Adrenal gland (tissue), 12 donors: ENCODE data around the gene CHRDL2. TPM values are rescaled to one million over a fixed set of nuclear protein-coding genes. Genes with fewer than 3 reads are reported as not detected.
A peak's percentile ranks its signal among the peaks of the same experiment; 100 is the strongest.

Experiments used
- DNase-seq, 7 donors: peaks; one replicate each; pipeline ENCODE4 v3.0.0-alpha.2; 2019 to 2020
- H3K27ac ChIP-seq, 5 donors: fragments of 200-600 bp; sonication (generic) in 4 of 5; 1 replicate in 3 of 5; 2 replicates in 2 of 5; pipeline versions ENCODE4 v1.5.1 to v1.8.0; 2016 to 2020; ENCODE audit warnings: mild to moderate bottlenecking in 1 of 5
- H3K27me3 ChIP-seq: fragments of 200-600 bp; 2 replicates; pipeline ENCODE4 v1.8.0; 2021
- H3K36me3 ChIP-seq, 2 donors: fragments of 200-600 bp; replicated peaks in 1 of 2; 1 replicate in 1 of 2; 2 replicates in 1 of 2; pipeline versions ENCODE4 v1.5.1 to v1.8.0; 2018 to 2022
- H3K4me1 ChIP-seq, 2 donors: fragments of 200-600 bp; replicated peaks in 1 of 2; 1 replicate in 1 of 2; 2 replicates in 1 of 2; pipeline versions ENCODE4 v1.5.1 to v1.8.0; 2018 to 2021
- H3K4me3 ChIP-seq, 4 donors: fragments of 200-600 bp; sonication (generic) in 3 of 4; one replicate each; pipeline ENCODE4 v1.5.1; 2016 to 2018
- H3K9me3 ChIP-seq, 3 donors: fragments of 200-600 bp; sonication (generic) in 1 of 3; replicated peaks in 1 of 3; 1 replicate in 2 of 3; 2 replicates in 1 of 3; pipeline versions ENCODE4 v1.5.1 to v1.8.0; 2016 to 2021
- CTCF ChIP-seq, 6 experiments: fragments of 450-650 bp in 4 of 6; fragments of 200-600 bp in 2 of 6; sonication (generic) in 1 of 6; IDR thresholded peaks; 1 replicate in 5 of 6; 2 replicates in 1 of 6; pipeline versions ENCODE4 v1.5.1 to v1.8.0; 2016 to 2021; ENCODE audit warnings: antibody characterized with exemption in 6 of 6, mild to moderate bottlenecking in 2 of 6, moderate library complexity in 1 of 6
- POLR2A ChIP-seq, 2 donors: fragments of 450-650 bp; IDR thresholded peaks; one replicate each; pipeline ENCODE4 v1.6.1; 2017; ENCODE audit warnings: antibody characterized with exemption in 2 of 2, mild to moderate bottlenecking in 2 of 2, moderate library complexity in 1 of 2
- WGBS, 4 donors: extraction: QIAGEN DNeasy Blood & Tissue Kit in 2 of 4; methylation state at CpG; one replicate each; pipeline versions ENCODE4 v1.1.5 to v1.1.7; 2013 to 2017; 5-methylcytosine and 5-hydroxymethylcytosine counted together
- intact Hi-C, 2 donors: fragments of 100-400 bp; cut with DNase I; formaldehyde crosslinking; loops; one replicate each; pipeline versions ENCODE4 v1.14.1 to v1.15.0; 2022 to 2023
- polyA plus RNA-seq, 3 donors: library from polyadenylated mRNA; stranded (reverse); fragments of 200-250 nt in 2 of 3; fragments of 350-450 nt in 1 of 3; fragmentation: Illumina TruSeq in 1 of 3; extraction: RNeasy Lipid Tissue Mini Kit (QIAGEN cat#74804) in 1 of 3; gene quantifications; one replicate each; pipeline ENCODE4 v1.2.3, GENCODE V29; 2013 to 2014
- total RNA-seq, 9 donors: library from RNA; depleted of rRNA in 4 of 9; stranded (reverse); fragments of >200 nt in 4 of 9; fragments of 120-200 nt in 1 of 9; fragmentation: NEBNext Ultra II Directional in 1 of 9; extraction: Animal tissue kit (Norgen Biotek cat#: 25700) in 1 of 9; gene quantifications; one replicate each; pipeline versions ENCODE4 v1.1.0 to v1.2.4, GENCODE V29; 2013 to 2023
- donor health status: healthy with polysubstance abuse.
- donor health status: Bipolar disorder and iron deficiency.
- donor health status: DM: yes; HTN: yes; CAD: no.
- donor health status: DM: no; HTN: no; CAD: no.
- donor health status: DM: no; HTN: no; CAD: no.
- donor health status: DM: yes; HTN: yes; CAD: no.

The CHRDL2 gene
- total and polyA plus RNA-seq, 12 donors, result 0.30 to 0.95 (median 0.72) TPM; not detected in 7

GRCh38 chr11:74684661-74685060 is 46.6 kb downstream of the CHRDL2 start:
- Histone ChIP-seq H3K4me1 (peaks cover 0 to 6% of the 10 kb centered on the region in 2 donors), H3K27ac (no peak overlapping the region), H3K4me3 (no peak overlapping the region), H3K36me3 (no peaks in the 10 kb centered on the region), H3K9me3 (no peaks in the 10 kb centered on the region), H3K27me3 (no peaks in the 10 kb centered on the region)
- 76 to 97% (median 87%) methylated on average over 1 of the region's 1 CpG for WGBS, 4 donors
- no peak for DNase-seq
- intact Hi-C loops, result no loop called here
- TF ChIP-seq CTCF (IDR thresholded peaks at IDR 0.05), result no peak
- TF ChIP-seq POLR2A (IDR thresholded peaks at IDR 0.05), result no peak

DNA sequence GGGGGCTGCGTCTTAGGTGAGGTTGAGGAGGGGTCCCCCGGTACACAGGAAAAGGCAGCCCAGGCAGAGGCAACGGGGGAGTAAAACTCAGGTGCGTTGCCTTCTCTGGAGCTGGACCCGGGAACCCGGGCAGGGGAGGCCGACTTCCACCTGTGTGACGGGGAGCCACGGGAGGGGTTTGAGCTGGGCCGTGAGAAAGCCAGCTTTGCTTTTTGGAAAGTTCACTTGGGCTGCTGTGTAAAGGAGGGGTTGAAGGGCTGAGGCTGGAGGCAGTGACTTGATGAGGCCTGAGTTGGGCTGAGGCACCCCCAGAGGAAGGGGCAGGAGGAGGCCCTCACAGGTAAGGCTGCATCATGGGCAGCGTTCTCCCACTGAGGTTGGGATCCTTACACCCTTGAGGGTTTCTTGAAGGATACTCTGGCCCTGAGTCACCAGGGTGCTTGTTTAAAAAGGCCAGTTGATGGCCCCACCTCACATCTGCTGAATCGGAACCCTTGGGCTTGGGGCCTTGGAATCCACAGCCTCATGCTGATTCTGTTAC is 47.2 kb downstream of the CHRDL2 start:
- 75 to 85% (median 77%) methylated on average over 8 to 12 of the region's 12 CpGs for WGBS, 4 donors
- Histone ChIP-seq H3K9me3 (no peaks in the 10 kb centered on the region), H3K27me3 (no peaks in the 10 kb centered on the region), H3K36me3 (no peaks in the 10 kb centered on the region), H3K27ac (no peak overlapping the region), H3K4me3 (peak overlapping the region in 2 of 4 donors; percentile 22 to 74), H3K4me1 (peaks cover 0 to 6% of the 10 kb centered on the region in 2 donors)
- intact Hi-C loops, result no loop called here
- TF ChIP-seq POLR2A (IDR thresholded peaks at IDR 0.05) (no peak), CTCF (IDR thresholded peaks at IDR 0.05) (no peak)
- no peak for DNase-seq

- intact Hi-C loops, result no loop called here
- no peaks in the 10 kb centered on the region for H3K36me3 ChIP-seq
- 3 to 21% (median 4%) methylated on average over 5 to 59 of the region's 59 CpGs; no CpG with 5 or more reads in 1 of the 4 donors for WGBS, 4 donors
- H3K27me3 ChIP-seq, result no peaks in the 10 kb centered on the region
- peak in 4 of 7 donors; percentile 15 to 36 (median 22) for DNase-seq
- TF ChIP-seq POLR2A (IDR thresholded peaks at IDR 0.05), result no peak
- TF ChIP-seq CTCF (IDR thresholded peaks at IDR 0.05), result peak in 4 of 6 experiments; percentile 14 to 53 (median 28)
- peaks cover 0 to 6% of the 10 kb centered on the region in 2 donors for H3K4me1 ChIP-seq
- H3K9me3 ChIP-seq, result no peaks in the 10 kb centered on the region
- no peak overlapping the region for H3K27ac ChIP-seq
- peak overlapping the region in 2 of 4 donors; percentile 22 to 74 for H3K4me3 ChIP-seq
Observed at GRCh38 chr11:74683279-74683871, 47.9 kb downstream of the CHRDL2 start.

GRCh38 chr11:74682731-74683278 is 48.4 kb downstream of the CHRDL2 start:
- intact Hi-C loops, result no loop called here
- peak in 1 of 7 donors; percentile 5 for DNase-seq
- no peaks in the 10 kb centered on the region for H3K27me3 ChIP-seq
- no peaks in the 10 kb centered on the region for H3K9me3 ChIP-seq
- WGBS, 4 donors, result 82 to 93% (median 88%) methylated on average over 13 to 14 of the region's 14 CpGs
- H3K4me3 ChIP-seq, result peak overlapping the region in 2 of 4 donors; percentile 22 to 74
- peaks cover 0 to 6% of the 10 kb centered on the region in 2 donors for H3K4me1 ChIP-seq
- no peaks in the 10 kb centered on the region for H3K36me3 ChIP-seq
- TF ChIP-seq POLR2A (IDR thresholded peaks at IDR 0.05) (no peak), CTCF (IDR thresholded peaks at IDR 0.05) (no peak)
- H3K27ac ChIP-seq, result no peak overlapping the region
